ENCODE measurements around the gene MIPOL1. TPM values are rescaled to one million over a fixed set of nuclear protein-coding genes. Genes with fewer than 3 reads are reported as not detected.
"Not testable (repeated sequence)": the region's sequence is repeated elsewhere in the genome, so short reads cannot be mapped to it uniquely, and the experiment has no call there.

The MIPOL1 gene
- total and polyA plus RNA-seq, 10 donors: 0.50 to 15.5 (median 7.3) TPM

- intact Hi-C loops (cut with DNase I; ENCODE audit: low total_unique reads): no loop called here
- DNase-seq: no peak
- no peaks in the 10 kb centered on the region for H3K4me1 ChIP-seq
- H3K36me3 ChIP-seq: no peaks in the 10 kb centered on the region
- no peaks in the 10 kb centered on the region for H3K27me3 ChIP-seq (replicated peaks in 1 of 7)
- TF ChIP-seq POLR2A (IDR thresholded peaks at IDR 0.05) (no peak), POLR2AphosphoS5 (IDR thresholded peaks at IDR 0.05) (no peak), CTCF (IDR thresholded peaks at IDR 0.05 in 8 of 11, conservative IDR thresholded peaks at IDR 0.05 in 3 of 11) (no peak)
- no peak overlapping the region for H3K4me3 ChIP-seq
- peaks cover 0 to 46% (median 26%) of the 10 kb centered on the region in 8 donors for H3K9me3 ChIP-seq
- H3K27ac ChIP-seq: no peak overlapping the region
- WGBS, 5 donors: 71 to 90% (median 86%) methylated on average over 1 of the region's 1 CpG
Measured at GRCh38 chr14:37553935-37554550, 356.3 kb downstream of the MIPOL1 start.

- H3K27me3 ChIP-seq (replicated peaks in 1 of 7); H3K36me3 ChIP-seq; DNase-seq; intact Hi-C loops (cut with DNase I; ENCODE audit: low total_unique reads); H3K4me1 ChIP-seq; H3K4me3 ChIP-seq; H3K27ac ChIP-seq: not testable (repeated sequence)
- whole genome bisulfite sequencing, 5 donors: 91 to 98% (median 95%) methylated on average over 8 to 33 of the region's 33 CpGs
- peaks cover 0 to 46% (median 26%) of the 10 kb centered on the region in 8 donors for H3K9me3 ChIP-seq
Measured at GRCh38 chr14:37555596-37555995, 357.9 kb downstream of the MIPOL1 start.

- no peaks in the 10 kb centered on the region for H3K27me3 ChIP-seq (replicated peaks in 1 of 7)
- intact Hi-C loops (cut with DNase I; ENCODE audit: low total_unique reads): no loop called here
- H3K36me3 ChIP-seq: no peaks in the 10 kb centered on the region
- DNase-seq: no peak
- no peak overlapping the region for H3K27ac ChIP-seq
- H3K4me3 ChIP-seq: no peak overlapping the region
- no peaks in the 10 kb centered on the region for H3K4me1 ChIP-seq
- peaks cover 0 to 26% (median 10%) of the 10 kb centered on the region in 8 donors for H3K9me3 ChIP-seq
- TF ChIP-seq CTCF (IDR thresholded peaks at IDR 0.05 in 8 of 11, conservative IDR thresholded peaks at IDR 0.05 in 3 of 11): no peak
- no peak for TF ChIP-seq POLR2A (IDR thresholded peaks at IDR 0.05)
- TF ChIP-seq POLR2AphosphoS5 (IDR thresholded peaks at IDR 0.05): no peak
- 80 to 90% (median 88%) methylated on average over 4 of the region's 4 CpGs for WGBS, 5 donors
Measured at GRCh38 chr14:37558740-37559139, 361.0 kb downstream of the MIPOL1 start.

GRCh38 chr14:37559386-37559785 lies 361.6 kb downstream of the MIPOL1 start:
- TF ChIP-seq POLR2AphosphoS5 (IDR thresholded peaks at IDR 0.05) (no peak), POLR2A (IDR thresholded peaks at IDR 0.05) (no peak), CTCF (IDR thresholded peaks at IDR 0.05 in 8 of 11, conservative IDR thresholded peaks at IDR 0.05 in 3 of 11) (no peak)
- intact Hi-C loops (cut with DNase I; ENCODE audit: low total_unique reads): no loop called here
- 80 to 88% (median 84%) methylated on average over 6 of the region's 6 CpGs for WGBS, 5 donors
- DNase-seq: no peak
- no peak overlapping the region for H3K4me3 ChIP-seq
- no peaks in the 10 kb centered on the region for H3K4me1 ChIP-seq
- peaks cover 0 to 20% (median 7%) of the 10 kb centered on the region in 8 donors for H3K9me3 ChIP-seq
- no peaks in the 10 kb centered on the region for H3K27me3 ChIP-seq (replicated peaks in 1 of 7)
- H3K27ac ChIP-seq: no peak overlapping the region
- no peaks in the 10 kb centered on the region for H3K36me3 ChIP-seq
